Astrocyte (in vitro differentiated cells and primary cell): ENCODE results near the gene LAMA1.

Experiments
- EZH2 ChIP-seq: IDR thresholded peaks from 2 replicates; pipeline ENCODE4 v1.6.1; 2012; ENCODE audit warnings: mild to moderate bottlenecking, low read length, inconsistent platforms; ENCODE audit not compliant: insufficient read depth
- TF ChIP-seq, protein P1 (sequence below): IDR thresholded peaks from 2 replicates; pipeline ENCODE4 v1.5.1; 2011; ENCODE audit warnings: low read depth, mild to moderate bottlenecking, inconsistent platforms, low read length, moderate library complexity; ENCODE audit not compliant: insufficient read depth

DNA sequence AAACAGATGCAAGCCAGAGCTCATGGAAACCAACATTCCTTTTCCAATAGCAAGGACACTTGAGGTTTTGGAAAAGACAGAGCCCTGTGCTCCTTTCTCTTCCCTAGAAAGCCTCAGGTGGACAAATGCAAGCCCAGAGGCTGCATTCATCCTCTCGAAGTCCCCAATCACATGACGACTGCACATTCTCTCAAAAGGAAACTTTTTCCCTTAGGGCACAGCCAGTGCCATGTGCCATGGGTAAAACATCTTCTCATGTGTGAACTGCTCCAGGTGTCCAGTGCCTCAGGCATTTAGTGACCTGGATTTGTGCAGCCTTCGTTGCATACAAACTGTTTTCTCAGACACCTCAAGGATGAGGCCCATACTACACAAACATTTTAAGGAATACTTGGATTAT, 140.7 kb downstream of the LAMA1 start:
- TF ChIP-seq, protein P1, sequence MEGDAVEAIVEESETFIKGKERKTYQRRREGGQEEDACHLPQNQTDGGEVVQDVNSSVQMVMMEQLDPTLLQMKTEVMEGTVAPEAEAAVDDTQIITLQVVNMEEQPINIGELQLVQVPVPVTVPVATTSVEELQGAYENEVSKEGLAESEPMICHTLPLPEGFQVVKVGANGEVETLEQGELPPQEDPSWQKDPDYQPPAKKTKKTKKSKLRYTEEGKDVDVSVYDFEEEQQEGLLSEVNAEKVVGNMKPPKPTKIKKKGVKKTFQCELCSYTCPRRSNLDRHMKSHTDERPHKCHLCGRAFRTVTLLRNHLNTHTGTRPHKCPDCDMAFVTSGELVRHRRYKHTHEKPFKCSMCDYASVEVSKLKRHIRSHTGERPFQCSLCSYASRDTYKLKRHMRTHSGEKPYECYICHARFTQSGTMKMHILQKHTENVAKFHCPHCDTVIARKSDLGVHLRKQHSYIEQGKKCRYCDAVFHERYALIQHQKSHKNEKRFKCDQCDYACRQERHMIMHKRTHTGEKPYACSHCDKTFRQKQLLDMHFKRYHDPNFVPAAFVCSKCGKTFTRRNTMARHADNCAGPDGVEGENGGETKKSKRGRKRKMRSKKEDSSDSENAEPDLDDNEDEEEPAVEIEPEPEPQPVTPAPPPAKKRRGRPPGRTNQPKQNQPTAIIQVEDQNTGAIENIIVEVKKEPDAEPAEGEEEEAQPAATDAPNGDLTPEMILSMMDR = no peak
- TF ChIP-seq EZH2 = no peak
